ENCODE measurements around the gene FAAP24.

GRCh38 chr19:33000910-33001309 lies 28.9 kb downstream of the FAAP24 start:
- TF ChIP-seq, protein P1, sequence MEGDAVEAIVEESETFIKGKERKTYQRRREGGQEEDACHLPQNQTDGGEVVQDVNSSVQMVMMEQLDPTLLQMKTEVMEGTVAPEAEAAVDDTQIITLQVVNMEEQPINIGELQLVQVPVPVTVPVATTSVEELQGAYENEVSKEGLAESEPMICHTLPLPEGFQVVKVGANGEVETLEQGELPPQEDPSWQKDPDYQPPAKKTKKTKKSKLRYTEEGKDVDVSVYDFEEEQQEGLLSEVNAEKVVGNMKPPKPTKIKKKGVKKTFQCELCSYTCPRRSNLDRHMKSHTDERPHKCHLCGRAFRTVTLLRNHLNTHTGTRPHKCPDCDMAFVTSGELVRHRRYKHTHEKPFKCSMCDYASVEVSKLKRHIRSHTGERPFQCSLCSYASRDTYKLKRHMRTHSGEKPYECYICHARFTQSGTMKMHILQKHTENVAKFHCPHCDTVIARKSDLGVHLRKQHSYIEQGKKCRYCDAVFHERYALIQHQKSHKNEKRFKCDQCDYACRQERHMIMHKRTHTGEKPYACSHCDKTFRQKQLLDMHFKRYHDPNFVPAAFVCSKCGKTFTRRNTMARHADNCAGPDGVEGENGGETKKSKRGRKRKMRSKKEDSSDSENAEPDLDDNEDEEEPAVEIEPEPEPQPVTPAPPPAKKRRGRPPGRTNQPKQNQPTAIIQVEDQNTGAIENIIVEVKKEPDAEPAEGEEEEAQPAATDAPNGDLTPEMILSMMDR (conservative IDR thresholded peaks at IDR 0.05) = no peak
- no peak for TF ChIP-seq EZH2 (IDR thresholded peaks at IDR 0.05; ENCODE audit: low read depth)
